ENCODE measurements around the gene INO80B.
A peak's percentile ranks its signal among the peaks of the same experiment; 100 is the strongest.

The INO80B gene

DNA sequence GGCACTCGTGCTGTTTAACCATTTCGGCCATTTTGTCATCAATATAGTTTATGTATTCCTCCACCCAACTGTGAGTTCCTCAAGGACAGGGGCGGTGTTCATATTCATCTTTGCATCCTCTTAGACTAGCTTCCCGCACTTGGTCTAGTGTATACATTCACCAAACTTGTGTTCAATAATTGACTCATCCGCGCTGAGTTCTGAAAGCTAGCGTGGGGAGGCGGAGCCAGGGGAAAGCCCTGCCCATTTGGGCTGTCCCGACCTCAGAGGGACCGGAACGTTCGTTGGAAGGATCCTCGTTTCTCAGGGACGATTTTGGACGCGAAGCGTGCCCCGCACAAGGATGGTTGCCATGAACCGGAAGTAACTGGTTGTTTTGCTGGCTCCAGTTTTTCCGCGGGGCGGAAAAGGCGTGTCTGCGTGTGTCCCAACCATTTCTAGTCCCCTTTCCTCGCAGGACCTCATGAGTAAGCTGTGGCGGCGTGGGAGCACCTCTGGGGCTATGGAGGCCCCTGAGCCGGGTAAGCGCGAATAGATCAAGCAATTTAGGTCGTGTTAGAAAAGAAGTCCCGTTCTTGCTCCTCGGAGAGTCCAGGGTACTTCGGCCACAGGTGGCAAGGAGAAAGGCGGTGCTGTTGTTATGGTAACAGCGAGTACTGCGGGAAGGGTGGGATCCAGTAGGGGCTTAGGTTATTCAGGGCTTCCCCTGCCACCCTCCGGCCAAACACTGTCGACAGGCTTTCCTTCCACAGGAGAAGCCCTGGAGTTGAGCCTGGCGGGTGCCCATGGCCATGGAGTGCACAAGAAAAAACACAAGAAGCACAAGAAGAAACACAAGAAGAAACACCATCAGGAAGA is at the start of gene INO80B:
Gene INO80B (plus strand): TSS at position 434 of the 858 bp plus-strand sequence. CDS start 30 bp downstream, at position 464.
- H3K4me3 ChIP-seq (ENCODE audit: control insufficient read depth, low read depth, low read length), result peak within 1 kb of the TSS; percentile 83
- DNase-seq (ENCODE audit: low read depth), result peak; percentile 95
- TF ChIP-seq, protein P1, sequence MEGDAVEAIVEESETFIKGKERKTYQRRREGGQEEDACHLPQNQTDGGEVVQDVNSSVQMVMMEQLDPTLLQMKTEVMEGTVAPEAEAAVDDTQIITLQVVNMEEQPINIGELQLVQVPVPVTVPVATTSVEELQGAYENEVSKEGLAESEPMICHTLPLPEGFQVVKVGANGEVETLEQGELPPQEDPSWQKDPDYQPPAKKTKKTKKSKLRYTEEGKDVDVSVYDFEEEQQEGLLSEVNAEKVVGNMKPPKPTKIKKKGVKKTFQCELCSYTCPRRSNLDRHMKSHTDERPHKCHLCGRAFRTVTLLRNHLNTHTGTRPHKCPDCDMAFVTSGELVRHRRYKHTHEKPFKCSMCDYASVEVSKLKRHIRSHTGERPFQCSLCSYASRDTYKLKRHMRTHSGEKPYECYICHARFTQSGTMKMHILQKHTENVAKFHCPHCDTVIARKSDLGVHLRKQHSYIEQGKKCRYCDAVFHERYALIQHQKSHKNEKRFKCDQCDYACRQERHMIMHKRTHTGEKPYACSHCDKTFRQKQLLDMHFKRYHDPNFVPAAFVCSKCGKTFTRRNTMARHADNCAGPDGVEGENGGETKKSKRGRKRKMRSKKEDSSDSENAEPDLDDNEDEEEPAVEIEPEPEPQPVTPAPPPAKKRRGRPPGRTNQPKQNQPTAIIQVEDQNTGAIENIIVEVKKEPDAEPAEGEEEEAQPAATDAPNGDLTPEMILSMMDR (IDR thresholded peaks at IDR 0.05; ENCODE audit: control insufficient read depth, insufficient read depth, low read depth, low read length, missing control alignments), result no peak

DNA sequence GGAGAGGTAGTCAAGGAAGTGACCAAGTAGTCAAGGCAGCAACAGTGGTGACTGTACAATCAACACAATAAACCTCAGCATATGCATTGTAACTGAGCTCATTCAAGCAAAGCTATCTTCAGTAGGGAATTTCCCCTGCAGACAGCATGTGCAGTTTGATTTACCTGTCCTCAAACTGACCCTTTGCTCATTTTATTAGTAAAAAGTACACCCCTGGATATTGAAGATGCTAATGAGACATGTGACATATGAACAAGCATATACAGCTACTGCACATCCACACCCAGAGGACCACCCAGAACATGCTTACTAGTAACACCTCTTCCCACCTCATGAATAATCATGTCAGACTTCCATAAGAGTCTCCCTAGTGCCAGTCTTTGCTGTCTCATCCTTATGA is 48.9 kb upstream of the INO80B start:
- no peak overlapping the region for H3K4me3 ChIP-seq (ENCODE audit: control insufficient read depth, low read depth, low read length)
- no peak for DNase-seq (ENCODE audit: low read depth)
- TF ChIP-seq, protein P1 (IDR thresholded peaks at IDR 0.05; ENCODE audit: control insufficient read depth, insufficient read depth, low read depth, low read length, missing control alignments), result no peak

DNA sequence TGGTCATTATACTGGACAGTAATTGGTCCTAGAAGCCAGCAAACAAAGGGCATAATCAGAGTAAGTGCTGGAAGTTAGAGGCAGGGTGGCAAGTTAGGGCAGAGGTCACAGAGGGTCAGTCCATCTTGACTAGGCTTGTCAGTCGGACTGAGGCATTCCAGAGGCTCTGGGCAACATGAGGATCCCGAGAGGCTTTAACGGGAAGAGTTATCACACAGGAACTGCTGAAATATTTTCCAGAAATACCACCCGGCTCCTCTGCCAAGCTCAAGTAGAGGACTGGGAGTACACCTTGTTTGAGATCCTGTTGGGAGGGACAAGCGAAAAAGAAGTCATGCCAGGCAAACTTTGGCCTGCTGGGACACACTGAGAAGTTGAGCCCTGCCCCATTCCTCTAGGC is 47.2 kb upstream of the INO80B start:
- no peak overlapping the region for H3K4me3 ChIP-seq (ENCODE audit: control insufficient read depth, low read depth, low read length)
- no peak for DNase-seq (ENCODE audit: low read depth)
- TF ChIP-seq, protein P1 (IDR thresholded peaks at IDR 0.05; ENCODE audit: control insufficient read depth, insufficient read depth, low read depth, low read length, missing control alignments), result no peak

DNA sequence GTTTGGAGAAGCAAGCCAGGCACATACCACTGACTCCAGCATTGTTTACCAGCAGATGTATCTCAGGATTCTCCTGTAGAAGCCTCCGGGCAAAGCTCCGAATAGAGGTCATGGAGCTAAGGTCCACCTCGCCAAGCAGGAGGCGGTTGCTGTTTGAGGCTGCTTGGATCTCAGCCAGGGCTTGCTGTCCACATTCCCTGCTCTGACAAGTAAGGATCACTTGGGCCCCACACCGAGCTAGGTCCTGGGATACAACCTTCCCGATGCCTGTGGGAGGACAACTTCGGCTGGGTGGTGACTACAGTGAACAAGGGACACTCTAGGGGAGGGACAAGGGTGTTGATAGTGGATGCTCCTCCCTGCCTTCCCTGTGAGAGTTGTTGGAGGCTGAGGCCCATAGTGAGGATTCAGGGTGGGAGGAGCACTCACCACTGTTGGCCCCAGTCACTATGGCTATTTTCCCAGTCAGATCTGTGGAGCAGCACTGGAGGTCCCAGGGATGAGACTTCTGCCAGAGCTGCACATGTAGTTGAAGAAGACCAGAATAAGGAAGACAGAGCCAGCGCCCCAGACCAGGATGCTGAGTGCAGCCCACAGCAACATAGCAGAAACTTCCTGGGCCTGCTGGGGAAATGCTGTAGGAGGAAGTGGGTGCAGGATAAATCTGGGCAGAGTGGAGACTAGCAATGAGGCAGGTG is 41.7 kb upstream of the INO80B start:
- no peak overlapping the region for H3K4me3 ChIP-seq (ENCODE audit: control insufficient read depth, low read depth, low read length)
- TF ChIP-seq, protein P1 (IDR thresholded peaks at IDR 0.05; ENCODE audit: control insufficient read depth, insufficient read depth, low read depth, low read length, missing control alignments), result no peak
- no peak for DNase-seq (ENCODE audit: low read depth)

DNA sequence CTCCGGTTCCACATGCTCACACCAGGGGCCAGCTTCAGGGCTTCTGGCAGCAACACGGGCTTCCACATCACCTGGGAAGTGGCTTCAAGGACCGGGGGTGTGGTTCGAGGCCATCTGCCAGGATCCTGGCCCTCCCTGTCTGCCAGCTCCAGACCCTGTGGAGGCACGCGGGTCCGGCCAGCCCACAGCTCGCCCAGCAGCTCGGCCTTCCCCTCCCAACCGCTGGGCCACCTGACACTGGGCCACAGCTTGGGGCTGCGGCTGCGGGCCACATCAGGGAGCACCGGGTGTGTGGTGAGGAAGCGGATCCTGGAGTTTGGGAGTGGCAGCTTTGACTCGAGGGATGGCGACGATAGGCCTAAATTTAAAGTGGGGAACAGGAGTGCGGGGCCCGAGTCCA is 40.4 kb upstream of the INO80B start:
- TF ChIP-seq, protein P1 (IDR thresholded peaks at IDR 0.05; ENCODE audit: control insufficient read depth, insufficient read depth, low read depth, low read length, missing control alignments), result no peak
- H3K4me3 ChIP-seq (ENCODE audit: control insufficient read depth, low read depth, low read length), result peak overlapping the region; percentile 54
- DNase-seq (ENCODE audit: low read depth), result no peak

DNA sequence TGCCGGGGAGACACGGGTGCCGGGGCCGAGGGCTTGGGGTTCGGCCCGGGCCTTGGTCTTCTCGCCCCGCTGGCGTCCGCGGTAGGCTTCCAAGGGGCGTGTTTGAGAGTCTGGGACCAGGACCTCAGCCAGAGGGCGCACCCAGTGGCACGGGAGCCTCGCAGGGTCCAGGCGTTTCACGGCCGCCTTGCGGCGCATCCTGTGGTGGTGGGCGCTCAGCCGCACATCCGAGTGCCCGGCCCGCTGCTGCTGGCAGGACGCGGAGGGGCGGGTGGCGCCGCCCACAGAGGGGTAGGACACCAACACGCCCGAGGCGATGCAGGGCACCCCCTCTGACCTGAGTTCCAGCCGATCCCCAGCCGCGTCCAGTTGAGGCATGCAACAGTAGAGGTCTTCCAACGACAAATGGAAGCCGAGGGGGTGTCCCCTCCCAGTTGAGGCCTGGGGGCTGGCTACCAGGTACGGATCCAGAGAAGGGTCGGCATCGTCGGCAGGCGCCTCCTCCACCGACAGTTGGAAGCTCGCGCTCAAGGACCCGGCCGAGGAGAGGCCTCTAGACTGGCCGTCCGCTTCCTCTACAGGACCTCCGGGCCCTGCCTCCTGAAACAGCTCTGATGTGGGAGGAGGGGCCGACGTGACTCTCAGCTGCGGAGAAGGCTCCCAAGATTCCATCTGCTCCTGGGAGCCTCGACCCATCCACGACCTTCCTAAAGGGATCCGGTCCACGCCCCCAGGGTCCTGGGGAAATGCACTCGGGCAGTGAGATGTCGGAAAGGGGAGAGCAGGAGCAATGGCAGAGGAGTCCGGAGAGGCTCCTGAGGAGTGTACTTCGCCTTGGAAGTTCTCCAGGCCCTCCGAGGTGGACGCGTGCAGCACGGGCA is 39.8 kb upstream of the INO80B start:
- no peak for DNase-seq (ENCODE audit: low read depth)
- TF ChIP-seq, protein P1 (IDR thresholded peaks at IDR 0.05; ENCODE audit: control insufficient read depth, insufficient read depth, low read depth, low read length, missing control alignments), result peak; percentile 35
- H3K4me3 ChIP-seq (ENCODE audit: control insufficient read depth, low read depth, low read length), result peak overlapping the region; percentile 54

All from AG09309 (cell line).